Progenitor cell of endocrine pancreas (in vitro differentiated cells): ENCODE data around the gene ZNF518A. TPM values are rescaled to one million over a fixed set of nuclear protein-coding genes. Genes with fewer than 3 reads are reported as not detected.

ENCODE experiments used
- DNase-seq: peaks from one replicate; pipeline ENCODE4 v3.0.0; 2021; ENCODE audit warnings: low spot score; ENCODE audit not compliant: unreplicated experiment
- H3K27ac Mint-ChIP-seq: 2 replicates; pipeline ENCODE4 v1.8.0; 2021; ENCODE audit warnings: mild to moderate bottlenecking, moderate library complexity, mixed read lengths
- H3K27me3 Mint-ChIP-seq: 2 replicates; pipeline ENCODE4 v1.8.0; 2021; ENCODE audit warnings: mixed read lengths
- H3K36me3 Mint-ChIP-seq: 2 replicates; pipeline ENCODE4 v1.8.0; 2022; ENCODE audit warnings: mixed read lengths; ENCODE audit not compliant: insufficient read depth
- H3K4me1 Mint-ChIP-seq: 2 replicates; pipeline ENCODE4 v1.8.0; 2021; ENCODE audit warnings: low read depth, mixed read lengths
- H3K4me3 Mint-ChIP-seq: 2 replicates; pipeline ENCODE4 v1.8.0; 2021; ENCODE audit warnings: low read depth, mild to moderate bottlenecking, moderate library complexity, mixed read lengths
- H3K9me3 Mint-ChIP-seq: 2 replicates; pipeline ENCODE4 v1.8.0; 2021; ENCODE audit warnings: low read depth, mixed read lengths
- total RNA-seq: library from RNA; stranded (reverse); gene quantifications from 2 replicates; pipeline ENCODE4 v1.2.1, GENCODE V29; 2021
- TF ChIP-seq, protein P1 (sequence below): fragments of 200-600 bp; sonication (generic); IDR thresholded peaks from one replicate; pipeline ENCODE4 v1.5.0; 2021; ENCODE audit warnings: antibody characterized with exemption, mild to moderate bottlenecking; ENCODE audit not compliant: unreplicated experiment

ZNF518A gene
- total RNA-seq, 1 donor from 2014 or later, result 51.9 TPM

DNA sequence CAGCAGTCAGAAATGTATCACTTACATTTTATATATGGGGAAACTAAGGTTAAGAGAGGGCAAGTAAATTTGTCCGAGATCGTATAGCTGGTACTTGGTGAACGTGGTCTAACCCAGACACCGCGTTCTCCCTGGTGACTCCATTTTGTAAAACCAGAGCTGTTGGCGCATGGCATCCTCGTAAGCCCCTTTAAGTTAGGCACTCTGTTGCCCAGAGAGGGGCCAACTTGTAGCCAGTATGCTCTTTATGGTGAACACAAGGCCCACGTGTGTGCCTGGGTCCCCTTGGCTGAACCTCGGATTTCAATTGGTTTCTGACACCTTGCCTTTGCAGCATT, 39.7 kb upstream of the ZNF518A start:
- Mint-ChIP-seq H3K9me3 (no peaks in the 10 kb centered on the region), H3K4me3 (no peak overlapping the region), H3K4me1 (peaks cover 2% of the 10 kb centered on the region), H3K36me3 (no peaks in the 10 kb centered on the region), H3K27ac (no peak overlapping the region), H3K27me3 (no peaks in the 10 kb centered on the region)
- no peak for DNase-seq
- TF ChIP-seq, protein P1, sequence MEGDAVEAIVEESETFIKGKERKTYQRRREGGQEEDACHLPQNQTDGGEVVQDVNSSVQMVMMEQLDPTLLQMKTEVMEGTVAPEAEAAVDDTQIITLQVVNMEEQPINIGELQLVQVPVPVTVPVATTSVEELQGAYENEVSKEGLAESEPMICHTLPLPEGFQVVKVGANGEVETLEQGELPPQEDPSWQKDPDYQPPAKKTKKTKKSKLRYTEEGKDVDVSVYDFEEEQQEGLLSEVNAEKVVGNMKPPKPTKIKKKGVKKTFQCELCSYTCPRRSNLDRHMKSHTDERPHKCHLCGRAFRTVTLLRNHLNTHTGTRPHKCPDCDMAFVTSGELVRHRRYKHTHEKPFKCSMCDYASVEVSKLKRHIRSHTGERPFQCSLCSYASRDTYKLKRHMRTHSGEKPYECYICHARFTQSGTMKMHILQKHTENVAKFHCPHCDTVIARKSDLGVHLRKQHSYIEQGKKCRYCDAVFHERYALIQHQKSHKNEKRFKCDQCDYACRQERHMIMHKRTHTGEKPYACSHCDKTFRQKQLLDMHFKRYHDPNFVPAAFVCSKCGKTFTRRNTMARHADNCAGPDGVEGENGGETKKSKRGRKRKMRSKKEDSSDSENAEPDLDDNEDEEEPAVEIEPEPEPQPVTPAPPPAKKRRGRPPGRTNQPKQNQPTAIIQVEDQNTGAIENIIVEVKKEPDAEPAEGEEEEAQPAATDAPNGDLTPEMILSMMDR, result no peak

DNA sequence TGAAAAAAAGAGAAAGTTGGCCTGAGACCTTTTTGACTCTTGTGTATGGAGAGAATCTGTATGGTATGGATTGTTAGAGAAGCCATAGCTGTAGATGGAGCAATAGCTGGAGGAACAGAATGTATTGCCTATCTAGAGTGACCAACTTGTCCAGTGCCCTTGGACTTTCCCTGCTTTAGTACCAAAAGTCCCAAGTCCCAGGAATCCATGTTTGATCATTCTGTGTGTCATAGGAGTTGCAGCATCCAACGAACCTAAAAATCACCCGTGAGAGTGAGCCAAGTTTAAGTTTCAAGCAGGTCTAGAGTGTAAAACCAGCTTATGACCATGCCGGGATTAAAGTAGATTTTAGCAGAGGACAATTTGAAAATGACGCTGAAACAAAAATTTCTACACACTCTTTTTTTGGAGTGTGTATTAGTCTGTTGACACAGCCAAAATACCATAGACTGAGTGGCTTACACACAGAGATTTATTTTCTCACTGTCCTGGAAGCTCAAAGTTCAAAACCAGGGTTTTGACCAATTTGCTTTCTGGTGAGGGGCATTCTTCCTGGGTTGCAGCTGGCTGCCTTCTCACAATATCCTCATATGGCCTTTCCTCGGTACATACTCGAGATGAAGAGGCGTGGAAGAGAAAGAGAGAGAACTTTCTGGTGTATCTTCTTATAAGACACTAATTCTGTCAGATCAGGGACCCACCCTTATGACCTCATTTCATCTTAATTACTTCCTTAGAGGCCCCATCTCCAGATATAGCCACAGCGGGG, 36.9 kb upstream of the ZNF518A start:
- DNase-seq, result no peak
- TF ChIP-seq, protein P1, result no peak
- Mint-ChIP-seq H3K4me1 (peaks cover 2% of the 10 kb centered on the region), H3K4me3 (no peak overlapping the region), H3K36me3 (no peaks in the 10 kb centered on the region), H3K27me3 (no peaks in the 10 kb centered on the region), H3K27ac (no peak overlapping the region), H3K9me3 (peaks cover 3% of the 10 kb centered on the region)

DNA sequence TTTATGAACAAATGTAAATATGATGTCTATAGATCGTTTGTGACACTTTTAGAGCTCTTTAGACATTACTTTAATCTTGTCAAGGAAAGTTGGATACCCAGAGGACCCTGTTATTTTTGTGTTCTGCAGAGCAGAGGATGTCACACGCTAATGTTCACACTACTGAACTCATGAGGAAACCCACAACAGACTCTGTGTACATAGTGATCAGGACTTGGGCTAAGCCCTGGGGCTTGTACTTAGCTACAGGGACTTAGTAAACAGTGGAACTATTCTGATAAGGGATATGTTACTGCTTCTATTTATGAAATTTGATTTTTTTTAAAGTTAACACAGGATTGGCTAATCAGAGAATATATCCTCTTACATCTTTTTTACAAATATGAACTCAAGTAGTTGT, 36.1 kb upstream of the ZNF518A start:
- TF ChIP-seq, protein P1, result no peak
- H3K27ac Mint-ChIP-seq, result no peak overlapping the region
- no peaks in the 10 kb centered on the region for H3K36me3 Mint-ChIP-seq
- H3K27me3 Mint-ChIP-seq, result no peaks in the 10 kb centered on the region
- peaks cover 3% of the 10 kb centered on the region for H3K9me3 Mint-ChIP-seq
- H3K4me1 Mint-ChIP-seq, result peaks cover 2% of the 10 kb centered on the region
- no peak for DNase-seq
- H3K4me3 Mint-ChIP-seq, result no peak overlapping the region

DNA sequence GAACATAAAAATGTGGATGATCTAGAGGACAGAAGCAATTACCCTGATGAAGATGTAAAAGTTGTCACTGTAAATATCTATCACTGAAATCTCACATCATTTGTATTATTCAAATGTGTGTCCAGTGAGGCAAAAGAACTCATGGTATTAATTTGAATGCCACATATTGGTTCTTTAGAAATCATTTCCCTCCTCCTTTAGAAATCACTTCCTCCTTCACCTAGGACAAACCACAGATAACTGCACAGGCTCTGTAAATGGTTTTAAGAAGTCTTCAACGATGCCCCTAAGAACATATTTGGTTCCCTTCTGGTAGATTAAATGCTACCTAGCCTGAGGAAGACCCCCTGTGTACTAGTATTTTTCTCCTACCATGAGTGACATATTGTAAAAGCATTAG, 33.1 kb upstream of the ZNF518A start:
- H3K4me1 Mint-ChIP-seq, result peaks cover 2% of the 10 kb centered on the region
- H3K9me3 Mint-ChIP-seq, result peaks cover 3% of the 10 kb centered on the region
- no peak for DNase-seq
- H3K27me3 Mint-ChIP-seq, result no peaks in the 10 kb centered on the region
- H3K27ac Mint-ChIP-seq, result no peak overlapping the region
- TF ChIP-seq, protein P1, result no peak
- no peak overlapping the region for H3K4me3 Mint-ChIP-seq
- H3K36me3 Mint-ChIP-seq, result no peaks in the 10 kb centered on the region

DNA sequence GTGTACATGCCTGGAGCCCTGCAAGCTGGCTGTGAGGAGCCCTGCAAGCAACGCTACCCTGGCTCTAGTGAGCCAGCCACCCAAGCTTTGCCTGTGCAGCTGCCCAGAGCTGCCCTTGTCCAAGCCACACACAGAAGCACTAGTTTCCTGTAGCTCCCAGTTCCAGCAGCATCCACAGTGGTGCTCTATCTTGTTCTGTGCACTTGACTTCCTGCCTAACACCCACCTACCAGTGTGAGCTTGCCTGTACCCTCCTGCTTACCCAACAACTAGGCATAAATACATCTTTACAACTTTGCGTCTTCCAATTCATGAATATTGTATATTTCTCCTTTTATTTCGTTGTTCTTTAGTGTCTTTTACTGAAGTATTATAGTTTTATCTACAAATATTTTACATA, 32.2 kb upstream of the ZNF518A start:
- TF ChIP-seq, protein P1, result no peak
- peaks cover 3% of the 10 kb centered on the region for H3K9me3 Mint-ChIP-seq
- no peak overlapping the region for H3K4me3 Mint-ChIP-seq
- H3K27me3 Mint-ChIP-seq, result no peaks in the 10 kb centered on the region
- no peaks in the 10 kb centered on the region for H3K36me3 Mint-ChIP-seq
- H3K4me1 Mint-ChIP-seq, result peaks cover 2% of the 10 kb centered on the region
- H3K27ac Mint-ChIP-seq, result no peak overlapping the region
- no peak for DNase-seq
